WTC11 (cell line): ENCODE measurements around the gene TRIM17. TPM values are rescaled to one million over a fixed set of nuclear protein-coding genes. Genes with fewer than 3 reads are reported as not detected.

Source experiments
- ATAC-seq: fragments of 200-7000 bp; cut with Tn5 transposase; 2 replicates; pipeline ENCODE4 v1.10.0; 2021; ENCODE audit warnings: mild to moderate bottlenecking, moderate library complexity
- CTCF ChIA-PET: fragments of 300-600 bp; sonication (Branson Sonifier 250); formaldehyde crosslinking; loops from one replicate; lab custom pipeline; 2021; ENCODE audit warnings: antibody characterized with exemption; lab: Charles Lee
- POLR2A ChIA-PET: fragments of 350-600 bp; sonication (Branson Sonifier 250); formaldehyde crosslinking; loops from one replicate; lab custom pipeline; 2021; ENCODE audit warnings: antibody characterized with exemption; lab: Charles Lee
- DNase-seq: peaks from one replicate; pipeline ENCODE4 v3.0.0; 2021; ENCODE audit warnings: low spot score
- H3K27ac Mint-ChIP-seq: 2 replicates; pipeline ENCODE4 v1.8.0; 2021; ENCODE audit warnings: mixed read lengths
- H3K27me3 Mint-ChIP-seq: 2 replicates; pipeline ENCODE4 v1.8.0; 2021; ENCODE audit warnings: low read depth, mild to moderate bottlenecking, moderate library complexity, mixed read lengths
- H3K36me3 Mint-ChIP-seq: 2 replicates; pipeline ENCODE4 v1.8.0; 2021; ENCODE audit warnings: mixed read lengths
- H3K4me1 Mint-ChIP-seq: 2 replicates; pipeline ENCODE4 v1.8.0; 2022; ENCODE audit warnings: mixed read lengths
- H3K4me3 Mint-ChIP-seq: 2 replicates; pipeline ENCODE4 v1.8.0; 2021; ENCODE audit warnings: mild to moderate bottlenecking, moderate library complexity, mixed read lengths
- H3K9me3 Mint-ChIP-seq: 2 replicates; pipeline ENCODE4 v1.8.0; 2021; ENCODE audit warnings: mixed read lengths
- ATF6 ChIP-seq: sonication (generic); formaldehyde crosslinking; IDR thresholded peaks from 2 replicates; pipeline ENCODE4 v1.8.1; 2023; ENCODE audit warnings: mild to moderate bottlenecking, missing genetic modification reagents
- EMX1 ChIP-seq: fragments of 250-450 bp; sonication (Bioruptor Pico); IDR thresholded peaks from 2 replicates; pipeline ENCODE4 v1.8.0; 2021; ENCODE audit warnings: mild to moderate bottlenecking
- ETV6 ChIP-seq: sonication (generic); formaldehyde crosslinking; IDR thresholded peaks from 2 replicates; pipeline ENCODE4 v1.8.1; 2022; ENCODE audit warnings: mild to moderate bottlenecking, missing genetic modification reagents
- GABPB1 ChIP-seq: sonication (generic); formaldehyde crosslinking; IDR thresholded peaks from 2 replicates; pipeline ENCODE4 v1.8.1; 2023; ENCODE audit warnings: mild to moderate bottlenecking, missing genetic modification reagents
- IRF1 ChIP-seq: sonication (generic); formaldehyde crosslinking; IDR thresholded peaks from 2 replicates; pipeline ENCODE4 v1.8.0; 2023; ENCODE audit warnings: missing genetic modification reagents
- JAZF1 ChIP-seq: fragments of 250-450 bp; sonication (Bioruptor Pico); IDR thresholded peaks from 2 replicates; pipeline ENCODE4 v1.9.0; 2021; ENCODE audit warnings: moderate library complexity, mild to moderate bottlenecking, inconsistent platforms
- NR2C2 ChIP-seq: sonication (generic); formaldehyde crosslinking; IDR thresholded peaks from 2 replicates; pipeline ENCODE4 v1.8.0; 2022; ENCODE audit warnings: mild to moderate bottlenecking, missing genetic modification reagents
- PRRX2 ChIP-seq: fragments of 250-450 bp; sonication (Bioruptor Pico); IDR thresholded peaks from 2 replicates; pipeline ENCODE4 v1.8.0; 2021; ENCODE audit warnings: mild to moderate bottlenecking
- SP1 ChIP-seq: sonication (generic); formaldehyde crosslinking; conservative IDR thresholded peaks from 2 replicates; pipeline ENCODE4 v1.8.1; 2022; ENCODE audit warnings: missing genetic modification reagents
- USF1 ChIP-seq: sonication (generic); formaldehyde crosslinking; IDR thresholded peaks from 2 replicates; pipeline ENCODE4 v1.8.0; 2022; ENCODE audit warnings: mild to moderate bottlenecking, missing genetic modification reagents
- total RNA-seq: library from RNA; stranded (reverse); gene quantifications from 3 replicates; pipeline ENCODE4 v1.2.3, GENCODE V29; 2021
- TF ChIP-seq, protein P1 (sequence below): sonication (generic); formaldehyde crosslinking; IDR thresholded peaks from 2 replicates; pipeline ENCODE4 v1.8.1; 2023; ENCODE audit warnings: mild to moderate bottlenecking, missing genetic modification reagents, moderate library complexity
- TF ChIP-seq, protein P2 (sequence below): sonication (generic); formaldehyde crosslinking; conservative IDR thresholded peaks from 2 replicates; pipeline ENCODE4 v1.8.1; 2022; ENCODE audit warnings: mild to moderate bottlenecking, missing genetic modification reagents
- TF ChIP-seq, protein P3 (sequence below): sonication (generic); formaldehyde crosslinking; IDR thresholded peaks from 2 replicates; pipeline ENCODE4 v1.8.1; 2023; ENCODE audit warnings: mild to moderate bottlenecking, missing genetic modification reagents, borderline replicate concordance
- TF ChIP-seq, protein P4 (sequence below): fragments of 250-450 bp; sonication (Bioruptor Pico); IDR thresholded peaks from 2 replicates; pipeline ENCODE4 v2.1.2; 2022; ENCODE audit warnings: mild to moderate bottlenecking, moderate library complexity
- TF ChIP-seq, protein P5 (sequence below): sonication (generic); formaldehyde crosslinking; IDR thresholded peaks from 2 replicates; pipeline ENCODE4 v1.8.1; 2023; ENCODE audit warnings: mild to moderate bottlenecking, missing genetic modification reagents

TRIM17 gene
- total RNA-seq, 1 experiment from 2014 or later, result 2.6 TPM

- no peak for ATAC-seq
- no peak for TF ChIP-seq SP1 (CRISPR knock-in tag)
- TF ChIP-seq JAZF1, result no peak
- TF ChIP-seq GABPB1 (CRISPR knock-in tag), result no peak
- TF ChIP-seq, protein P1, sequence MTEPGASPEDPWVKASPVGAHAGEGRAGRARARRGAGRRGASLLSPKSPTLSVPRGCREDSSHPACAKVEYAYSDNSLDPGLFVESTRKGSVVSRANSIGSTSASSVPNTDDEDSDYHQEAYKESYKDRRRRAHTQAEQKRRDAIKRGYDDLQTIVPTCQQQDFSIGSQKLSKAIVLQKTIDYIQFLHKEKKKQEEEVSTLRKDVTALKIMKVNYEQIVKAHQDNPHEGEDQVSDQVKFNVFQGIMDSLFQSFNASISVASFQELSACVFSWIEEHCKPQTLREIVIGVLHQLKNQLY, result no peak
- no peak for TF ChIP-seq EMX1
- TF ChIP-seq, protein P2, sequence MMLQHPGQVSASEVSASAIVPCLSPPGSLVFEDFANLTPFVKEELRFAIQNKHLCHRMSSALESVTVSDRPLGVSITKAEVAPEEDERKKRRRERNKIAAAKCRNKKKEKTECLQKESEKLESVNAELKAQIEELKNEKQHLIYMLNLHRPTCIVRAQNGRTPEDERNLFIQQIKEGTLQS, result no peak
- TF ChIP-seq ETV6 (CRISPR knock-in tag), result no peak
- TF ChIP-seq, protein P3, sequence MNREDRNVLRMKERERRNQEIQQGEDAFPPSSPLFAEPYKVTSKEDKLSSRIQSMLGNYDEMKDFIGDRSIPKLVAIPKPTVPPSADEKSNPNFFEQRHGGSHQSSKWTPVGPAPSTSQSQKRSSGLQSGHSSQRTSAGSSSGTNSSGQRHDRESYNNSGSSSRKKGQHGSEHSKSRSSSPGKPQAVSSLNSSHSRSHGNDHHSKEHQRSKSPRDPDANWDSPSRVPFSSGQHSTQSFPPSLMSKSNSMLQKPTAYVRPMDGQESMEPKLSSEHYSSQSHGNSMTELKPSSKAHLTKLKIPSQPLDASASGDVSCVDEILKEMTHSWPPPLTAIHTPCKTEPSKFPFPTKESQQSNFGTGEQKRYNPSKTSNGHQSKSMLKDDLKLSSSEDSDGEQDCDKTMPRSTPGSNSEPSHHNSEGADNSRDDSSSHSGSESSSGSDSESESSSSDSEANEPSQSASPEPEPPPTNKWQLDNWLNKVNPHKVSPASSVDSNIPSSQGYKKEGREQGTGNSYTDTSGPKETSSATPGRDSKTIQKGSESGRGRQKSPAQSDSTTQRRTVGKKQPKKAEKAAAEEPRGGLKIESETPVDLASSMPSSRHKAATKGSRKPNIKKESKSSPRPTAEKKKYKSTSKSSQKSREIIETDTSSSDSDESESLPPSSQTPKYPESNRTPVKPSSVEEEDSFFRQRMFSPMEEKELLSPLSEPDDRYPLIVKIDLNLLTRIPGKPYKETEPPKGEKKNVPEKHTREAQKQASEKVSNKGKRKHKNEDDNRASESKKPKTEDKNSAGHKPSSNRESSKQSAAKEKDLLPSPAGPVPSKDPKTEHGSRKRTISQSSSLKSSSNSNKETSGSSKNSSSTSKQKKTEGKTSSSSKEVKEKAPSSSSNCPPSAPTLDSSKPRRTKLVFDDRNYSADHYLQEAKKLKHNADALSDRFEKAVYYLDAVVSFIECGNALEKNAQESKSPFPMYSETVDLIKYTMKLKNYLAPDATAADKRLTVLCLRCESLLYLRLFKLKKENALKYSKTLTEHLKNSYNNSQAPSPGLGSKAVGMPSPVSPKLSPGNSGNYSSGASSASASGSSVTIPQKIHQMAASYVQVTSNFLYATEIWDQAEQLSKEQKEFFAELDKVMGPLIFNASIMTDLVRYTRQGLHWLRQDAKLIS (CRISPR knock-in tag), result no peak
- TF ChIP-seq, protein P4, sequence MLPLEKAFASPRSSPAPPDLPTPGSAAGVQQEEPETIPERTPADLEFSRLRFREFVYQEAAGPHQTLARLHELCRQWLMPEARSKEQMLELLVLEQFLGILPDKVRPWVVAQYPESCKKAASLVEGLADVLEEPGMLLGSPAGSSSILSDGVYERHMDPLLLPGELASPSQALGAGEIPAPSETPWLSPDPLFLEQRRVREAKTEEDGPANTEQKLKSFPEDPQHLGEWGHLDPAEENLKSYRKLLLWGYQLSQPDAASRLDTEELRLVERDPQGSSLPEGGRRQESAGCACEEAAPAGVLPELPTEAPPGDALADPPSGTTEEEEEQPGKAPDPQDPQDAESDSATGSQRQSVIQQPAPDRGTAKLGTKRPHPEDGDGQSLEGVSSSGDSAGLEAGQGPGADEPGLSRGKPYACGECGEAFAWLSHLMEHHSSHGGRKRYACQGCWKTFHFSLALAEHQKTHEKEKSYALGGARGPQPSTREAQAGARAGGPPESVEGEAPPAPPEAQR (CRISPR knock-in tag), result no peak
- TF ChIP-seq PRRX2 (CRISPR knock-in tag), result no peak
- TF ChIP-seq, protein P5, sequence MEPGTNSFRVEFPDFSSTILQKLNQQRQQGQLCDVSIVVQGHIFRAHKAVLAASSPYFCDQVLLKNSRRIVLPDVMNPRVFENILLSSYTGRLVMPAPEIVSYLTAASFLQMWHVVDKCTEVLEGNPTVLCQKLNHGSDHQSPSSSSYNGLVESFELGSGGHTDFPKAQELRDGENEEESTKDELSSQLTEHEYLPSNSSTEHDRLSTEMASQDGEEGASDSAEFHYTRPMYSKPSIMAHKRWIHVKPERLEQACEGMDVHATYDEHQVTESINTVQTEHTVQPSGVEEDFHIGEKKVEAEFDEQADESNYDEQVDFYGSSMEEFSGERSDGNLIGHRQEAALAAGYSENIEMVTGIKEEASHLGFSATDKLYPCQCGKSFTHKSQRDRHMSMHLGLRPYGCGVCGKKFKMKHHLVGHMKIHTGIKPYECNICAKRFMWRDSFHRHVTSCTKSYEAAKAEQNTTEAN (CRISPR knock-in tag), result no peak
- no peak for TF ChIP-seq NR2C2 (CRISPR knock-in tag)
- no peak for TF ChIP-seq USF1 (CRISPR knock-in tag)
- no peak for TF ChIP-seq IRF1
- TF ChIP-seq ATF6 (CRISPR knock-in tag), result no peak
- TF ChIP-seq, all 79 proteins: peak for 0
- ChIA-PET CTCF (interaction anchor here (0.6 kb wide), 1 partner anchor 1734 kb away, joined by 3 read pairs; no protein-coding TSS in a partner anchor), POLR2A (no interaction called here)
- peaks cover 11% of the 10 kb centered on the region for H3K4me1 Mint-ChIP-seq
- DNase-seq, result no peak
- H3K4me3 Mint-ChIP-seq, result no peak overlapping the region
- H3K27ac Mint-ChIP-seq, result no peak overlapping the region
- peaks cover 47% of the 10 kb centered on the region for H3K36me3 Mint-ChIP-seq
- no peaks in the 10 kb centered on the region for H3K9me3 Mint-ChIP-seq
- H3K27me3 Mint-ChIP-seq, result no peaks in the 10 kb centered on the region
Observed at GRCh38 chr1:228399531-228400236, 17.0 kb downstream of the TRIM17 start.
